Activated CD4-positive, alpha-beta T cell treated with anti-CD3 and anti-CD28 coated beads for 4 hours (primary cell): ENCODE data around the gene TMEM190.

Source experiments
- DNase-seq, 2 donors: peaks; one replicate each; pipeline ENCODE4 v3.0.0-alpha.2; 2020

The TMEM190 gene

GRCh38 chr19:55424518-55424917 is 47.9 kb downstream of the TMEM190 start:
- no peak for DNase-seq

DNA sequence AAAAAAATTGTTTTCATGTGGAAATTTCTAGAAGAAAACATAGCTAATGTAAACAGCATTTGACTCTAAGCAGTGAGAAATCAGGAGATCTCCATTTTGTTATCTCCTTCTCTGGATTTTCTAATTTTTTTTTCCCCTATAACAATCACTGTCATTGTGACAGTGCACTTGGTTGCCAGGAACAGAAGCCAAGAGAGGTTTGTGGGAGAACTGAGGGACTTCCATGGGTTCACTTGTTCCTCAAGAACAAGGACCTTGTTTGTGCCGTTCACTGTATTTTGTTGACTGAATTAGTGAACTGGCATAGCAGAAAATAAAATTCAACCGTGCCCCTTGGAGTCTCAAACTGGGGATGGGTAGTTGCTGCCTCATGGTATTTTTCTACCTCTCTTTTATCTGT is 49.4 kb downstream of the TMEM190 start:
- DNase-seq, result no peak
